Activated CD8-positive, alpha-beta memory T cell treated with anti-CD3 and anti-CD28 coated beads, Interleukin-2, amount 50 U/mL, for 4 hours (primary cell): ENCODE results near the gene IFRD1.
A peak's percentile ranks its signal among the peaks of the same experiment; 100 is the strongest.
"Not testable (repeated sequence)": the region's sequence is repeated elsewhere in the genome, so short reads cannot be mapped to it uniquely, and the experiment has no call there.

ENCODE experiments used
- DNase-seq: peaks from one replicate; pipeline ENCODE4 v3.0.0-alpha.2; 2020

The IFRD1 gene

DNA sequence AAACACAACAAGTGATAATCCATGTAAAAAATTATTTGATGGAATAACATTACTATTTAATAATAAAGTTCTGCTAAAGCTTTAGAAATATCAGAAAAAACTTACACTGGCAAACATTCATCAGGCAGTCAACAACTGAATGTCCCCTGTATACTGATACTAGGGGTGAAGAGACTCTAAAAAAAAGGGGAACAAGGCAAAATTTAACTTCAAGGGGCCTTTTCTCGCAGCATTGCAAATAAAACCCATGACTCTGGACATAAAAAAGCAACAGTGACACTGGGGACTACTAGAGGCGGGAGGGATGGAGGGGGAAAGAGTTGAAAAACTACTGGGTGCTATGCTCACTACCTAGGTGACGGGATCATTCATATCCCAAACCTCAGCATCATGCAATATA lies 5.8 kb upstream of the IFRD1 start:
- DNase-seq: no peak

DNA sequence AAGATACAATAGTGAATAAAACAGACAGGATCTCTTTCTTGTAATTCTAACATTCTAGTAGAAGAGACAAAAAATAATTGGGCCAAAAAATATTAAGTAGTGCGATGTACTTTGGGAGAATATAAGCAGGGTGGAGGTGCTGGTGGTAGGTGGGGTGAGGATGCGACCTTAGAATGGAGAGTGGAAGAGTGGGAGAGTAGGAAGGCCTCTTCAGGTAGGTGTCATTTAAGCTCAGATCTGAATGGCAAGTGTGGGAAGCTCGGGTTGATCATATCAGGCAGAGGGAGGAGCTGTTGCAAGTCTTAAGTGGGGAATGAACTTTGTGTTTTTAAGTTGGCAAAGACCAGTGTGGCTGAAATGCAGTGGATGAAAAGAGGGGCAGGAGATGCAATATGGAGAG lies 3.8 kb upstream of the IFRD1 start:
- DNase-seq: no peak

DNA sequence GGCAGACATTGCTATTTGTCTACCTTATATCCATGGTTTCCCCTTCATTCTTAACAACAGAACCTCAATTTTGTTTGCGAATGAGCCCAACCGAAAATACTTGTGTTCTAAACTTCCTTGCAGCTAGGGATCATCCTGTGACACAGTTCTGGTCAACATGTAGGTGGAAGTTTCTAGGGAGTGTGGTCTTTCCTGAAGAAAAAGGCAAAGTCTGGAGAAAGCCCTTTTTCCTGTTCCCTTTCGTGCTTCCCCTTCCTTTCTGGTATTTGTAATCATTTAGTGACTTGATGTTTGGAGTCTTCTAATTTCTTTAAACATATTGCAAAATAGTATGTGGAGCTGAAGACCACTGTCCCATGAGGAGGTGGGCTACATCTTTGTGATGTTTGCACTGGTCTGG lies 2.9 kb upstream of the IFRD1 start:
- no peak for DNase-seq

DNA sequence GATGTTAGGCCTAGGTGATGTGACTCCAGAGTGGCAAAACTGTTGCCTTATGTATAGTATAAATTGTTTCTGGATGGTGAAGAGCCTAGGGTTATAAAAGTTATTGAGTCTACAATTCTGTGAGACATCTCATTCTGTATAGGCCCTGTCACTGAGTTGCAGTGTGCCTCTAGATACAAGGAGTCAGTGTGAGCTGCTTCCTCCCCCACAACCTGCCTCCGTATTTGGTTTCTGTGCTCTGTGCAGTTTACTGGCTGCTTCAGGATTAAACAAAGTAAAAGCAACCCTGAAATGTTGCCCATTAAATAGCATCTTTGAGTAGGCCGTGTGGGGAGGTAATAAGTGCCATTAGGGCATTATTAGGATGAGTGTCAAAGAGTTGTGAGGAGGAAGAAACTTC lies 1.9 kb upstream of the IFRD1 start:
- DNase-seq: no peak

DNA sequence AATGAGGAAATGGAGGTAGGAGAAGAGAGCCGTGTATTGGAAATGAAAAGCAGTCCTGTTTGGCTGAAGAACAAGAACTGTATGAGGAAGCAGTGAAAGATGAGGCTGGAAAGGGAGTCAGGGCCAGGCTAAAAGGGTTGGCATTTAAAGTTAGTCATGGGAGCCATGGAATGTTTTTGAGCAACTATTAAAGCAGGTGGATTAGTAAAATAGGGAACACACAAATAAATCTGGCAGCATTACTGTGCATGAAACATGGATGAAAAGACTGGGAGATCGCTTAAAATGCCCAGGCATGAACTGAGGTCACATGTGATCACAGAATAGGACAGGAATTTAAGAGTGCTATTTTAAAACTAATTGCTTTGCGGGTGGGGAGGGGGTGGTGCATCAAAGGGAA lies 1.4 kb upstream of the IFRD1 start:
- no peak for DNase-seq

DNA sequence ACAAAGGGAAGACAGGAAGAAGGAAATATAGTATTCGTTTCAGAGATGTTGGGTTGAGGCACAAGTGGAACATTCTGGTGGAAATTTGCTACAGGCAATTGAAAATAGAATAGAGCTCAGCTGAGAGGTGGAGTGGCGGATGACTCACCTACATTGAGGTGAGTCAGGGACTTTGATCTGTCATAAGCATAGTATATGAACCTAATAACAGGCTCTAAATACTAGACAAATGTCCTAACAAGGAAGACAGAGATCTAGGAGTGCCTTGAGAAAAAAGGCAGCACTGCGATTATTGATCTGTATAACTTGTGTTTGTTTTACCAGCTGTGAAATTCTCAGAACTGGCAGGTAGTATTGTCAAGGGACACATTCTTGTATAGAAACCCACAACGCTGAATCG lies 907 bp upstream of the IFRD1 start:
- DNase-seq: peak; percentile 63

DNA sequence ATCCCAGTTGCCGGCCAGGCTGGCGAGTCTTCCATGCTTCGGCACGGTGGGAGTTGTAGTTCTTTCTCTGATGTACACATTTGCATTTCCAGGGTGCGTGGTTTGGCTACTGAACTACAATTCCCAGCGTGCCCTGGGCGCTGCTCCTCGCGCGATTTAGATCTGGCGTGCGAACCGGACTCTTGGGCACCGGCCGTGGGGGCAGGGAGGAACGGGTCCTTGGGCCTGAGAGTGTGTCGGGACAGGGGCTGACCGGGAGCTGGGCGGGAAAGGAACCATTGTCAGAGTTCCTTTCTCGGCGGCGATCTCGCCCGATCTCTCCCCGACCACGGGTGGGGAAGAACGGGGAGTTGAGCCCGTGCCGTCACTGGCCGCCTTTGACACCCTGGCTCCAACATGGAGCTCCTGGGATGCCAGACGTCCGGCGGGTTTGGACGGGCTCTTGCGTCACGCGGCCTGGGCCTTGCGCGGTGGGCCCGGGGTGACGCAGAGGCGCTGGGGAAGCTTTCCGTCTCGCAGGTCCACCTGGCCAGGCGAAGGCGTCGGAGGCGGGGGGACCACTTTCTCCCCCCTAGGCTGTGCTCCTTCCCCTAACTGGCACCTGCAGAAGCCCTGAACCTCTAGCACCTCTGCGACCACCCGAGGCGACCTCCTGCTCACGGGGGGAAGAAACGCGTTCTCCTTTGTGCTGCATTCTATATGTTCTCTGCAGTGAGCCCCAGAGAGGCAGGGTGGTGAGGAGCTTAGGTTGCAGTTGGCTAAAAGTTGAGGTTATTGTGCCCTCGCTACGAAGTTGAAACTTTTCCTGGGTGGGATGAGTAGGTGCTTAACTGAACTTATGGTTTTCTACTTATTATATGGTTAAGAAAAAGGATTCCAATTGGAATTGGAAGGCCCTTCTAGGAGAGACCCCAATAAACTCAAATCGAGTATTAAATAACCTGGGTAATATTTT lies 824 bp downstream of the IFRD1 start:
- DNase-seq: peak; percentile 84

DNA sequence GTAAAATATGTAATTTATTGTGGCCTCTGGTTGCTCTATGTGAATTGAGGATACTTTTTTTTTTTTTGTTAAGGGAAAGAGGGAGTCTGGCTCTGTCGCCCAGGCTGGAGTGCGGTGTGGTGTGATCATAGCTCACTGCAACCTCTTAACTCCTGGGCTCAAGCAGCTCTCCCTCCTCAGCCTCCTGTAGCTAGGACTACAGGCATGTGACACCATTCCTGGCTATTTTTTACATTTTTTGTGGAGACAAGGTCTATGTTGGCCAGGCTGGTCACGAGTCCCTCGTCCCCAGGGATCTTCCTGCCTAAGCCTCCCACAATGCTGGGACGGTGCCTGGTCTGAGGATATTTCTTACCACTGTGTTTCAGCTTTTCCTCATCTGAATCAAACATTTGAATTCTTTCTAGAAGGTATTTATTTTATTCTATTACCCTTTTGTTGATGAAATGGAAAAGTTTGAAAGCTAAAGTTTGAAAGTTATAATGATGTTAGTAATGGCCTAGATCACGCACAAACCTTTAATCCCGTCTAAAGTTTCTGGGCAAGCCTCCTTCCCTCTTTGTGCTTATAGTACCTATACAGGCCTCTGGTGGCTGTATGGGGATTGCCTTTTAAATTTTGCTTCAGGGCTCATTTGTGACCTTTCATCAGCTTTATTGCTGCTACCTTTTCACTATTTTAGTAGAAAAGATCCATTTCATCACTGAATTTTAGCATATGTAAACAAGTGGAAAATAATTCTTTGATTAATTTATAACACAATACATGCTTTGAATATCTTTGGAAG lies 2.0 kb downstream of the IFRD1 start:
- DNase-seq: no peak

DNA sequence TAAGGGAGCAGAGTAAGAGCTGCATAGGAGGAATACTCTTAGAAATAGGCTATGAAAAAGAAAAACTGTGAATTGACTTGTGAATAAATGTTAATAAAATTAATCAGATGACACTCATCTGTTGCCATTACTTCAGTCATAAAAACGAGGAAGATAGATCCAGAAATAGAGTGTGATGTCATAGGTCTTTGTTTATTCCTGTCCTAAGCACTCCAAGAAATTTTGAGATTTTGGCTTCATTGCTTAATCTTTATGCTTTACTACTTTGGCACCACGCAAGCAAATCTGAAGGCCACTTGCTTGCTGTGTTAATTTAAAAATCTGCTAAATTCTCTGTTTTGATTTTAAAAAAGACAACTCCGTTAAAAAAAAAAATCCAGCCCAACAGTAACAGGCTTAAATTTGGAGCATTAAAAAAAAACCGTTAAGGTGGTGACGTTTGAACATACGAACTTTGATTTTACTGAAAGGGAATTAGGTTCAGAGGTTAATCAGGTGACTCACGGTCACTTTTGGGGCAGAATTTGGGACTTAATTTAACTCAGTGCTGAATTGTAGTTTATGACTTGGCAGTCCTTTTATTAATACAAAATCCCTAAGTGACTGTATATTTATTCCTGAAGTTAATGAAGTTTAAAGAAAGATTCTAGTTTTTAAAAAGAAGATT lies 3.4 kb downstream of the IFRD1 start:
- no peak for DNase-seq

DNA sequence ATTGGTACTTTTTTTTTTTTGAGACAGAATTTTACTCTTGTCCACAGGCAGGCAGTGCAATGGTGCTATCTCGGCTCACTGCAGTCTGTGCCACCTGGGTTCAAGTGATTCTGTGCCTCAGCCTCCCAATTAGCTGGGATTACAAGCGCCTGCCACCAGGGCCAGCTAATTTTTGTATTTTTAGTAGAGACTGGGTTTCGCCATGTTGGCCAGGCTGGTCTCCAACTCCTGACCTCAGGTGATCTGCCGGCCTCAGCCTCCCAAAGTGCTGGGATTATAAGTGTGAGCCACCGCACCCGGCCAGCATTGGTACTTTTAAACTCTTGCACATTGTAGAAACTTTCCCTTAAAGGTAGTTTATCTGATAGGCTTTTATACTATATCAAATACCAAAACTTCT lies 3.9 kb downstream of the IFRD1 start:
- not testable (repeated sequence) for DNase-seq

DNA sequence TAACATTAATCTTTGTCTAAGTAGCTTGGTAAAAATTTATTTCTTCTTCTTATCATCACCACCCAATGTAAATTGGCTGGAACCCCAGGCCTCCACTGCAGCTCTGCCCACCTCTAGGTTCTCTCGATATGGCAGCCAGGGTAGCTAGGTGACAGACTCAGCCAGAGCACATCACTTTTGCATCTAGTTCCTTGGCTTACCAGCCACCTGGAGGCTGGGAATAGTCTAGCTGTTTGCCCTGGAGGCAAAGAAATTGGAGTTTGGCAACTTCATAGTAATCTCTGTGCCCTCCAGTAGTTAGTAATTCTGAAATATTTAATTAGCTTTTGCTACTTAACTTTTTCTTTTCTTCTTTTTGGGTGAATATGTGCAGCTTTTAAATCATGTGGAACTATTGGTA lies 9.4 kb downstream of the IFRD1 start:
- no peak for DNase-seq

DNA sequence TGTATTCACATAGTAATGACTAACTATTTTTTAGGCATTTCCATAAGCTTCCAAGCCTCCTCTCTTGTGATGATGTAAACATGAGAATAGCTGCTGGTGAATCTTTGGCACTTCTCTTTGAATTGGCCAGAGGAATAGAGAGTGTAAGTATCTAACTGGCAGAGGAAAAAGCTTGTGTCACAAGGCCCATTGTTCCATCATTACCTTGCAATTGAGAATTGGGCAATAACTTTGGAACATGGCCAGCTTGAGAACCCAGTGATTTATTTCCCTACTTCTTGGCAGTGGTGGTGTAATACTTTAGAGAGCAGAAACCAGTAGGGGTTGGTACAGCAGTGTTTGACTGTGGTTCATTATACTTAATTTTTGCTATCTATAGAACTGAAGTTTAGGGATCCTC lies 12.0 kb downstream of the IFRD1 start:
- DNase-seq: no peak

DNA sequence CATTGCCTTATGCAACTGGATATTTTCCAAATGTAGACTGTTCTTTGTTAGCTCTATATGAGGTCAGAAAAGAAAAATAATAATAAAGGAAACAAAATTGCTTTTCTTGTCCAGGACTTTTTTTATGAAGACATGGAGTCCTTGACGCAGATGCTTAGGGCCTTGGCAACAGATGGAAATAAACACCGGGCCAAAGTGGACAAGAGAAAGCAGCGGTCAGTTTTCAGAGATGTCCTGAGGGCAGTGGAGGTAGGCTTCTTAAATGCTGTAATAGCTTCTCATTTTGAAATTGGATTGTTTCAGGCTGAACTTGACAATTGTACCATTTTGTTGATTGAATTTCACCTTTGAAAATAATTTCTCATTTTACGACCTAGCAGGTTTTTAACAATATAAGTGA lies 17.6 kb downstream of the IFRD1 start:
- no peak for DNase-seq

DNA sequence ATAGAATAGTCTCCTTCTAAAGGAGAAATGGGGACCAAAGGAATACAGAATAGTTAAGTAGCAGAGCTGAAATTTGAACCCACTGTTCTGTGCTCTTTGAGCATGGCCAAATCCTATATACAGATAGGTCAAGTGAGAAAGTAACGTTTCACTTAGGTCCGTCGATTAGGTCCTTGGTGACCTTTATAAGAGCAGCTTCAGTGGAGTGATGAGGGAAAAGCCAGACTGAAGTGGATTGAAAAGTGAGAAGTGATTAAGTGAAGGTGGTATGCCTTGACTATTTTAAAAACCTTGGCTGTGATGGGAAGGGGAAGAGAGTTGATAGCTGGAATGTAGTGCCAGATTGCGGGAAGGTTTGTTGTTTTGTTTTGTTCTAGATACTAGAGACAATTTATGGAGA lies 19.9 kb downstream of the IFRD1 start:
- no peak for DNase-seq

DNA sequence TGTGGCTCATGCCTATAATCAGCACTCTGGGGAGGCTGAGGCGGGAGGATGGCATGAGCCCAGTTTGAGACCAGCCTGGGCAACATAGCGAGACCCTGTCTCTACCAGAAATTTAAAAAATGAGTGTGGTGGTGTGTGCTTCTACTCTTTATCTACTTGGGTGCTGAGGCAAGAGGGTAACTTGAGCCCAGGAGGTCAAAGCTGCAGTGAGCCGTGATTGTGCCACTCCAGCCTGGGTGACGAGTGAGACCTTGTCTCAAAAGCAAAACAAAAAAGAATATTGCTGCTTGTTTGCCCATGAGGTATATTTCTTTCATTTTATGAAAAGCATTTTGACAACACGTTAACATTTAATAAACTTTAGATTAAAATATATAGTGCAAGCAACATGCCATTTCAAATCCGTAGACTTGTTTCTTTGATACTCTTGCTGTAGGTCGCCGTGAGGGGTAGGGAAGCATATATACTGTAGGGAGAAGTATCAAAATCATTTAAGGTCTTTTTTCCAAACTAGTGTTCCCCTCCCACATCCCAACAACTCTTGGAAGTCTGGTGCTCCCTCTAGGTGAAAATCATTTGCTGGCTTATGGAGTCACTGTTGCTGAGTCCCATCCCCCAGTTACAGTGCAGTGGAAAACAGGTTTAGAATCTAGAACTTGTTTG lies 26.3 kb downstream of the IFRD1 start:
- DNase-seq: no peak

DNA sequence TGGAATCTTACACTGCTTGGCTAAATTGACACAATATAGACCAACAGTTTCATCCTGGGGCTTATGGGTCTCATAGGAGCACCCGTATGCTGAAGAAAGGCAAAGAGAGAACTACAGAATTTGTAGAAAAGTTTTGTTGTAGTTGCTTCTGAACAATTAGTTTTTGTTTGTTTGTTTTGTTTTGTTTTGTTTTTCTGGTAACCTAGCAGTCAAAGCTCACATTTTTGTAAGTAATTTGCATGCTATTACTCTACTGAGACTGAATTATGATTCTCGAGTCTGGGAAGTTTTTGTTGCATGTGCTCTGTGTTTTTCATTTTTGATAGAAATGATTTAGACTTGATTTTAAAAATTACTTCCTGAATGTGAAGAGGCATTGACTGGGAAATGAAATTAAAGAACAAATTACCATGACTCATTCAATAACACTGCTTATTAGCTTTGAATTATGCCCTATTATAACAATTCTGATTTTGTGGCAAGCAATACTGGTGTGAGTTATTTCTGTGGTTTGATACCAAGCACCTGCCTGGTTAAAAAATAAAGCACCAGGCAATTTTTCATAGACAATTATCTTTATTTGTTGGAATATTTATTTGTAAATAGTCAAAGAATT lies 31.0 kb downstream of the IFRD1 start:
- no peak for DNase-seq

DNA sequence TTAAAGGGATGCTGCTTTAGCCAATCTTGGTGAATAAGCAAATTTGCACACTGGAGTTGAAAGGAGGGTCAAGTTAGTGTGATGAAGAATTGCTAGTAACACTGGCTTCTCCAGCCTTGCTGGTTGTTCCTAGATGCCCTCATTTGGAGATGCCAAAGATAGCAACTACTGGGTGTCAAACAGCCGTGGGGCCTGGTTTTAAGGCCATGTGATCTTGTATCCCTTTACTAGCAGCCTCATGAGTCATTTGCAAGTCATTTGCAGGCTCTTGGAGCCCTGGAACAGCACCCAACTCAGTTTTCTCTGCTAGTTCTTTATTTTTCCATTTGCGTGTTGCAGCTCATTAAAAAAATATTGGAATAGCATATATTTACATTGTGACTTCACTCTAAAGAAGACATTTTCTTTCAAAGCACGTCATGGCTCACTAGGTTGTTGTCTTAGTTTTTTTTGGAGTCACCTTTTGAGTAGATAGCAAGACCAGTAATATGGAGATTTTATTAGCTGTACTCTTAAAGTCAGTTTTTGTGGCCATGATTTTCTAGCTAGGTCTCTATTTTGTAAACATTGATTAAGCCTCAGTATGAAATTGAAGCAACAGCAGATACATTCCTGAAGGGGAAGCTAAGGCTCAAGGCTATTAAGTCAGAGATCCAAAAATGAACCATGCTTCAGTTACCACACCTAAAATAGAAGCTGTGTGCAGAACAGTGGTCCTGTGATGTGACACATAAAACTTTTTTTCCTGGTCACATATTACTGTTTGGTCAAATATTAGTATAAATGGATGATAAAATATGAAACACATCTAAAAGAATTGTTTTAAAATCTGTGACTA lies 31.8 kb downstream of the IFRD1 start:
- no peak for DNase-seq

DNA sequence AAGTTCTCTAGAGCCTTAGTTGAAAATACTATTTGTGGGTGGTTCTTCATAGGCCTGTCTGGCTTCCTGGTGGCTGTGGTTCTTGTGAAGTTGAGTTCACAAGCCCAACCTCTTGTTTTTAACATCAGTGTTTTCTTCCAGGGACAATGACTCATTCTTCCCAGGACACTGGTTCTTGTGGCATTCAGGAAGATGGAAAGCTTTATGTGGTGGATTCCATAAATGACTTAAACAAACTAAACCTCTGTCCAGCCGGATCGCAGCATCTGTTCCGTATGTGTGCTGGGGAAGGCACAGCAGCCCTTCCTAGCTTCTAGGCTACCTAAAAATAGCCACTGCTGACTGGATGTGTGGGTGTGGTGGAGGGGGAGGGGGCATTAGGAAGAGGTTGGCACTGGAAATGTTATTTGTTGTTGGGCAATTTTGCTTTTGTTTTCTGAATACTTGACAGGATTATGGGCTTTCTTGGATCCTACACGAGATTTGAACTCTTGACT lies 34.5 kb downstream of the IFRD1 start:
- DNase-seq: no peak

DNA sequence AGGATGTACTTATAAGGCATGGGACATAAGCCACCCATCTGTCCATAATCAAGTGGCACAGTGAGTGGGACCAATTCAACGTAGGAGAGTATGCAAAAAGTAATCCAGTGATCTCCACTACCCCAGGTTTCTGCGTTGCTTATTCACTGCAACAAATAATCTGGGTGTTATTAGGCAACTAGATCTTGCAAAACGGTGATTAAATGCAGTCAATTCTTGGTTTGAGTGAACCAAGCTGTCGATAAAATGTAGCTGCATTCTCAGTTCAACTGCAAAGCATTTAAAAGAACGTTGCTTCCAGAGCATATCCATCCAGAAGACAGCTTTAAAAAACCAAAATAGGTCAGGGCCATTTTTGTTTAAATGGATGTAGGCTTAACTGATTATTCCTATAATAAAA lies 35.5 kb downstream of the IFRD1 start:
- no peak for DNase-seq

DNA sequence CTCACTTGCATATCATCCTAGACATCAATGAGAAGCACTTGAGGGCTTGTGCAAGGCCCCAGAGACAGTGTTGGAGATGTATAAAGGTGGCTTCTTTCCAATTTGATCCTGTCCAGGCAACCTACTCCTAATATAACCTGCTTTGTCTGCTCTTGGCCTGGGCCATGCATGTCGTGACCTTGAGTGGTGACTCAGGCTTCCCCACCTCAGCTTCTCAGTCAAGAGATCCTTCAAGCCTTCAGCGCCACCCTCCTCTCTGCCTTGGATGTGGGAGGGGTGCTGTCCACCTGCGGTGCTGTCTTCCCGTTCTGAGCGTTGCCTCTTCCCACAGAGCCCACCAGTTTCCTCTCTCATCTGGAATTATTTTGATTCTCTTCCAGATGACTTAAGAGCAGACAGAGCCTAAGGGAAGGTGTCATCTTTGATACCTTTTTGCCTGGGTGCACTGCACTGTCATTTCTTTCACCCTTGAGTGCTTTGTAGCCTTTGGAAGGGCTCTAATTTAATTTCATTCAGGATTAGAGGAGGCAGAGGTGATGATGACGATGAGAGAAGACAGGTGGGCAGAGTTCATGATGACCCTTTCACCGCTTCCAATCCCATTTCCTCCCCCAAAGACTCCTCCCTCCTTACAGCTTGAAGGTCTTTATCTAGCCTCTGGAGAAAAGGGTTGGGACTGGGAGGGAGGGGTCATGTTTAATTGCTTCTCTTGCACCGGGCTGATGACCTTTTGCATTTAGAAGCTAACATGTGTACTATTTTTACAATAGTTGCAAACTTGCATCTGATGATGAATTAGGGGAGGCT lies 37.4 kb downstream of the IFRD1 start:
- no peak for DNase-seq

DNA sequence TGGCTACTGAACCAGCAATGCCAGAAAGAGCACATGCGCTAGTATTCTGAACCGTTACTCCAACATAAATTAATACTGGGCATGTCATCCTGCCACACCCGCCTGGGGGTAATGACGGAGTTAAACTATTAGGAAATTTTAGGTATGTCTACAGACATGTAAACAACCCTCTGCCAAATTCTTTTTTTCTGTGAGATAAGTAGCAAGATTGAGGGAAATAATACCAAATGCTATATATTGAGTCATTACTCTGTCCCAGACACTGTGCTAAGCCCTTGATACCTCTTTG lies 37.9 kb downstream of the IFRD1 start:
- no peak for DNase-seq
